ENCODE data around the gene CDS1. TPM values are rescaled to one million over a fixed set of nuclear protein-coding genes. Genes with fewer than 3 reads are reported as not detected.

The CDS1 gene
- total and polyA plus RNA-seq, 12 donors: 0.28 to 1.2 (median 0.52) TPM

DNA sequence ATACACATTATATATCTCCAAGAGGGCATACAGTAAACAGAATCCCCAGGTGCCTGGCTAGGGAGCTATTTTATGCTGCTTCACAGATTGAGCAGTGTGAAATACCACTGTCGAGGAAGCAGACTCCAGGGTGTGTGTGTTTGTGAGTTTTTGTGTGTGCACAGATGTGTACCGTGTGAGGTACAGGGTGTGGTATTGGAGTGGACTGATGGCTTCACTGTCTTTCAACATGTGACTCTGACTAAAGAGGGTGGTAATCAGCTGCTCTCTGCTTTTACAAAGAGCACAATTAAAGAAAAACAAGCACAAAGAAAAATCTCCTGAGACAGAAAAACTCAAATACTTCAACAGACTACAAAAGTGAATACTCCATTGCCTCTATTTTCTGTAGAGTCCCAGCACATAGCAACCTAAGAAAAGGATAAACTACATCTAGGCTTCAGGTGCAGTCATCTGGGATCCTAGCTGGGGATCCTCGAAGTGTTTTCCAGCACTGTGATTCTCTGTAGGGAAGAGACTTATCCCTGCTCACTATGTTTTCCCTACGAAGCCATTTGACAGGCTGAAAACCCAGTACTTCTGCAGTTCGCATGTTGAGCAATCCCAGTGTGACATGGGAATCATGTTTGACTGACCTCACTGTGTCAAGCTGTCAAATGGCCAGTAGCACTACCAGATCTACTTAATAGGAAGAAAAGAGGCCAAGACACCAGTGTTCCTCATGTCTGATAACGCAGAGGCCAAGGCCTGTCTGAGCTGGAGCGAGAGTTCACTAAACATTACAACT is 100.3 kb downstream of the CDS1 start:
- Histone ChIP-seq H3K27ac (peak overlapping the region in 5 of 10 donors; percentile 25 to 78 (median 58)), H3K27me3 (no peaks in the 10 kb centered on the region), H3K36me3 (peaks cover 0 to 100% (median 36%) of the 10 kb centered on the region in 9 donors), H3K4me1 (peaks cover 4 to 31% (median 20%) of the 10 kb centered on the region in 9 donors), H3K4me3 (no peak overlapping the region), H3K9me3 (no peaks in the 10 kb centered on the region)
- TF ChIP-seq CTCF (IDR thresholded peaks at IDR 0.05): no peak
- WGBS, 2 donors: 72 to 78% methylated on average over 7 of the region's 7 CpGs
- peak in 3 of 8 donors; percentile 14 to 40 (median 38) for ATAC-seq
- DNase-seq: no peak
- intact Hi-C loops (cut with DNase I): loop anchor here in 1 of 10 donors (5.0 kb wide), 1 partner anchor 101 kb away; the partner anchor contains the start of gene CDS1

GRCh38 chr4:84684361-84684760 is 101.4 kb downstream of the CDS1 start:
- intact Hi-C loops (cut with DNase I): loop anchor here in 1 of 10 donors (5.0 kb wide), 1 partner anchor 102 kb away; the partner anchor contains the start of gene CDS1
- no peak for TF ChIP-seq CTCF (IDR thresholded peaks at IDR 0.05)
- no peaks in the 10 kb centered on the region for H3K9me3 ChIP-seq
- no peak overlapping the region for H3K27ac ChIP-seq
- 94 to 96% methylated on average over 3 of the region's 3 CpGs for WGBS, 2 donors
- no peaks in the 10 kb centered on the region for H3K27me3 ChIP-seq
- no peak for DNase-seq
- H3K36me3 ChIP-seq: peaks cover 0 to 100% (median 30%) of the 10 kb centered on the region in 9 donors
- no peak overlapping the region for H3K4me3 ChIP-seq
- H3K4me1 ChIP-seq: peaks cover 4 to 31% (median 20%) of the 10 kb centered on the region in 9 donors
- no peak for ATAC-seq

DNA sequence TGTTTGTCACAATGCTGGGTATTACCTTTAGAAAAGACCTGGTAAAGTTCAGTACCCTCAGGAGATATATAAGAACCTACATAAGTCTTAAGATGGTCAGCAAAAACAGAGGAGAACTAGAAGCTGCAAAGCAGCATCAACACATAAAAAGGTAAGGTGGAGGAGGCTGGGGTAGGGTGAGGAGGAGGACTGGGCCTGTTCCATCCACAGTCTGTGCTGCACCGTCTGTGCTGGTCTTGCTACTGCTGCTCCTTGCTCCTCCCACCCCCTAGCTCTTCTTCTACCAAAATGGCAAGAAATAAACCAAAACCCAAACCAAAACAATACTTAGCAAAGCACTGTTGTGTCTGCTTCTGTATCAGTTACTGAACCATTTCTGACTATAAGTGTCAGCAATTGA is 102.2 kb downstream of the CDS1 start:
- Histone ChIP-seq H3K4me1 (peaks cover 4 to 34% (median 20%) of the 10 kb centered on the region in 9 donors), H3K4me3 (no peak overlapping the region), H3K27me3 (no peaks in the 10 kb centered on the region), H3K36me3 (peaks cover 0 to 100% (median 35%) of the 10 kb centered on the region in 9 donors), H3K27ac (no peak overlapping the region), H3K9me3 (no peaks in the 10 kb centered on the region)
- intact Hi-C loops (cut with DNase I): no loop called here
- no peak for TF ChIP-seq CTCF (IDR thresholded peaks at IDR 0.05)
- ATAC-seq: no peak
- DNase-seq: no peak
- 83 to 86% methylated on average over 1 of the region's 1 CpG for WGBS, 2 donors

GRCh38 chr4:84688605-84689004 is 105.7 kb downstream of the CDS1 start:
- H3K4me3 ChIP-seq: no peak overlapping the region
- no peaks in the 10 kb centered on the region for H3K9me3 ChIP-seq
- ATAC-seq (no peak), DNase-seq (no peak)
- intact Hi-C loops (cut with DNase I): no loop called here
- H3K4me1 ChIP-seq: peaks cover 0 to 27% (median 0%) of the 10 kb centered on the region in 9 donors
- no peak overlapping the region for H3K27ac ChIP-seq
- WGBS, 2 donors: 96 to 97% methylated on average over 5 of the region's 5 CpGs
- TF ChIP-seq CTCF (IDR thresholded peaks at IDR 0.05): no peak
- no peaks in the 10 kb centered on the region for H3K27me3 ChIP-seq
- H3K36me3 ChIP-seq: peaks cover 0 to 100% (median 43%) of the 10 kb centered on the region in 9 donors

All from heart right ventricle (tissue), 16 donors.